GM21360 (cell line): ENCODE results near the gene INPP5F.
"Not testable (repeated sequence)": the region's sequence is repeated elsewhere in the genome, so short reads cannot be mapped to it uniquely, and the experiment has no call there.

Experiments used
- ATAC-seq: cut with Tn5 transposase; IDR thresholded peaks from one replicate; pipeline ENCODE4 v1.9.1; 2021; ENCODE audit warnings: mild to moderate bottlenecking, moderate library complexity; ENCODE audit not compliant: unreplicated experiment

Gene INPP5F

GRCh38 chr10:119740096-119740495 is 14.2 kb downstream of the INPP5F start:
- ATAC-seq, result no peak

- no peak for ATAC-seq
Observed at GRCh38 chr10:119742947-119743648, 17.2 kb downstream of the INPP5F start.

- no peak for ATAC-seq
Observed at GRCh38 chr10:119747940-119748339, 22.1 kb downstream of the INPP5F start.

- ATAC-seq, result no peak
Observed at GRCh38 chr10:119748871-119749270, 23.0 kb downstream of the INPP5F start.

- no peak for ATAC-seq
Observed at GRCh38 chr10:119749455-119749854, 23.6 kb downstream of the INPP5F start.

- ATAC-seq, result peak; percentile 91
Observed at GRCh38 chr10:119750391-119751230, 24.8 kb downstream of the INPP5F start.

- no peak for ATAC-seq
Observed at GRCh38 chr10:119753309-119753708, 27.5 kb downstream of the INPP5F start.

- ATAC-seq, result no peak
Observed at GRCh38 chr10:119754085-119754484, 28.2 kb downstream of the INPP5F start.

GRCh38 chr10:119754936-119755335 is 29.1 kb downstream of the INPP5F start:
- ATAC-seq, result no peak

- ATAC-seq, result no peak
Observed at GRCh38 chr10:119755446-119755845, 29.6 kb downstream of the INPP5F start.

- no peak for ATAC-seq
Observed at GRCh38 chr10:119758448-119759195, 32.8 kb downstream of the INPP5F start.

- ATAC-seq, result no peak
Observed at GRCh38 chr10:119759832-119760231, 34.0 kb downstream of the INPP5F start.

- ATAC-seq, result no peak
Observed at GRCh38 chr10:119761106-119761505, 35.3 kb downstream of the INPP5F start.

GRCh38 chr10:119762035-119762434 is 36.2 kb downstream of the INPP5F start:
- no peak for ATAC-seq

- no peak for ATAC-seq
Observed at GRCh38 chr10:119762805-119763798, 37.3 kb downstream of the INPP5F start.

- ATAC-seq, result no peak
Observed at GRCh38 chr10:119768455-119769094, 42.7 kb downstream of the INPP5F start.

GRCh38 chr10:119769886-119770285 is 44.0 kb downstream of the INPP5F start:
- no peak for ATAC-seq

GRCh38 chr10:119770928-119771327 is 45.1 kb downstream of the INPP5F start:
- ATAC-seq, result no peak

GRCh38 chr10:119772334-119772733 is 46.5 kb downstream of the INPP5F start:
- no peak for ATAC-seq

- not testable (repeated sequence) for ATAC-seq
Observed at GRCh38 chr10:119773041-119773440, 47.2 kb downstream of the INPP5F start.
